Umbilical cord (tissue), 2 donors: ENCODE data around the gene TMCO6. TPM values are rescaled to one million over a fixed set of nuclear protein-coding genes. Genes with fewer than 3 reads are reported as not detected.
"Not testable (repeated sequence)": the region's sequence is repeated elsewhere in the genome, so short reads cannot be mapped to it uniquely, and the experiment has no call there.

Experiments
- DNase-seq: peaks from one replicate; pipeline ENCODE4 v3.0.0-alpha.2; 2015; ENCODE audit warnings: low spot score
- total RNA-seq: library from RNA; depleted of rRNA; stranded (reverse); fragments of >200 nt; gene quantifications from one replicate; pipeline ENCODE4 v1.2.3, GENCODE V29; 2014; ENCODE audit warnings: low replicate concordance; ENCODE audit not compliant: insufficient read depth

TMCO6 gene
- total RNA-seq, 1 donor from 2014 or later: 7.5 TPM

- no peak for DNase-seq
Measured at GRCh38 chr5:140630292-140631035, 8.8 kb upstream of the TMCO6 start.

DNA sequence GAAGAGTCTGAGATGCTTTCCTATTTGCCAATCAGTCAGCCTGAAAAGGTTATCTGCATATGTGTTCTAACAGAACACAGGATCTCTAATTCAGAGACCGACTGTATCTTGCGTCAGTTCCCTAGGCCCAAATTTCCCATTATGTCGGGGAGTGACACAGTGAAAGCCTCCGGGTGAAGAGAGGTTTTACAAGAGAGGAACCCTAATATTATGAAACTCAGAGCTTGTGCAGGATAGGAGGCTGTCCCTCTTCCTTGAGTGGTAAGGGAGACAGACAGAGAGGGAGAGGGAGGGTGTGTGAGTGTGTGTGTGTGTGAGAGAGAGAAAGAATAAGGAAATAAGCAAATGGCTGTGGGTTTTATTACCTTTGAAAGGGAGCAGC is 8.2 kb upstream of the TMCO6 start:
- no peak for DNase-seq

GRCh38 chr5:140631831-140632365 is 7.4 kb upstream of the TMCO6 start:
- DNase-seq: no peak

GRCh38 chr5:140632366-140633020 is 6.8 kb upstream of the TMCO6 start:
- DNase-seq: peak; percentile 50

- DNase-seq: peak; percentile 22
Measured at GRCh38 chr5:140633021-140633471, 6.2 kb upstream of the TMCO6 start, which contains the start of gene CD14. Gene CD14, minus strand, starts transcription at chr5:140633175. Its CDS starts 104 bp downstream, at chr5:140633071.

GRCh38 chr5:140633501-140633900 is 5.8 kb upstream of the TMCO6 start:
- no peak for DNase-seq

DNA sequence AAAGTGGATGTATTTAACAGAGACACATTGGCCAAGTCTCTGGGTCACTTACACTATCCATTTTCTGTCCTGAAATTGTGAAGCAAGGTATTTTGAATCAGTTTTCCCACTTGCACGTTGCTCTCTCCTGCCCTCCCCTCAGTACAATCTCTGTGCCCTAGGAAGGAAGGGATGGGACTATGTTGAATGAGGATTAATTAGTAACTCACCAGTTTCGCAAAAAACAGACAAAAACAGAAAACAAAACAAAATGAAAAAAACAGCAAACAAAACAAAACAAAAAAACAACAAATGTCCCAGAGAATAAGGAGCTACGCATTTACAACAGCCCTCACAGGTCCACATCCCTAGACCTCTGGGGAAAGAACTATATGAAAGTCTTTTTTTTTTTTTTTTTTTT is 5.1 kb upstream of the TMCO6 start:
- no peak for DNase-seq

- no peak for DNase-seq
Measured at GRCh38 chr5:140635291-140636257, 3.7 kb upstream of the TMCO6 start.

DNA sequence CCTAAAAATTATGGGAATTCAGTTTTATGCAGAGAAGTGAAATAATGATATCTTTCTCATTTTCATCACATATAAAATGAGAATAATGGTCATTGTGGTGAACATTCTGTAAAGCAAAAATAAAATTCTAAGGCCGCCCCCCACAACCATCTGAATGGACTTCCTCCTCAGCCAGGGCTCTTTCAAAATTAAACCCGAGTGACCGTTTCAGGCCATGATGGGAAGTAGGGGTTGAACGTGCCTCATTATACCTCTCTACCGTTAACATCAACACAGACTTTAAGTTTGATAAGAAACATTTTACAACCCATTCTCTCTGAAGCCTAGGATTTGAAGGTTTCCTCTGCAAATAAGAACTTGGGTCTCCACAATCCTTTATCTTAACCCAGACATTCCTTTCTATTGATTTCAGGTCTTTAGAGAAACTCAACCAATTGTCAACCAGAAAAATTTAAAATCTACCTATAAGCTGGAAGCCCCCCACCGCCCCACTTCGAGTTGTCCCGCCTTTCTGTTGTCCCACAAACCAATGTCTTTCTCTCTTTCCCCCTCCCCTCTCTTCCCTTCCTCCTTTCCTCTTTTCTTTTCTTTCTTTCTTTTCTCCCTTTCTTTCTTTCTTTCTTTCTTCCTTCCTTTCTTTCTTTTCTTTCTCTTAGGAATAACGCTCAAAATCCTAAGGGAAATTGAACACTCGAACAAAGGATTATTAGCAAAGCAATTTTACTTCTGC is 1.7 kb upstream of the TMCO6 start:
- DNase-seq: no peak

DNA sequence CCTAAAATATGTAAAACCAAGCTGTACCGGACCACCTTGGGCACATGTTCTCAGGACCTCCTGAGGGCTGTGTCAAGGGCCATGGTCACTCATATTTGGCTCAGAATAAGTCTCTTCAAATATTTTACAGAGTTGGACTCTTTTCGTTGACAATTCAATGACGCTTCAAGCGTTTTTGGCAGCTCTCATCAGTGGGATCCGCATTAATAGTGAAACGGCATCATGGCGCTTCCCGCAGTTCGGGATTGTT is 428 bp upstream of the TMCO6 start:
- DNase-seq: not testable (repeated sequence)

DNA sequence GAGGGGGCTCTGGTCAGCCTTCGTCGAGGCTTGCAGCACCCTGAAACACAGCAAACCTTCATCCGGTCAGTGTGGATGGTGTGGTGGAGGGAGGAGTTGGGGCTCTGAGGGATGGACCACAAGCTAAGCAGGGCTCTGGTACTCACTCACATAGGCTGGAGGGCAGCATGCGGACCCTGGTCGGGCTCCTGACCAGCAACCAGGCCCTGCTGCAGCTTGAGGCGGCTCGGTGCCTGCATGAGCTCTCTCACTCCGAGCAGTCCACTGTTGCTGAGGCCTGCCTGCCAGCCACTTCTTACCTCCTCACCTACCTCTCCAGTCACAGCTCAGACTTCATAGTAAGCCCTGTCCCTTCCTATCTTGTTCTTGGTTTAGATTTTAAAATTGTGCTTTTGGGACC is 2.5 kb downstream of the TMCO6 start:
- DNase-seq: no peak

GRCh38 chr5:140642718-140643117 is 3.5 kb downstream of the TMCO6 start:
- DNase-seq: no peak

- no peak for DNase-seq
Measured at GRCh38 chr5:140647042-140647419, 7.8 kb downstream of the TMCO6 start.

DNA sequence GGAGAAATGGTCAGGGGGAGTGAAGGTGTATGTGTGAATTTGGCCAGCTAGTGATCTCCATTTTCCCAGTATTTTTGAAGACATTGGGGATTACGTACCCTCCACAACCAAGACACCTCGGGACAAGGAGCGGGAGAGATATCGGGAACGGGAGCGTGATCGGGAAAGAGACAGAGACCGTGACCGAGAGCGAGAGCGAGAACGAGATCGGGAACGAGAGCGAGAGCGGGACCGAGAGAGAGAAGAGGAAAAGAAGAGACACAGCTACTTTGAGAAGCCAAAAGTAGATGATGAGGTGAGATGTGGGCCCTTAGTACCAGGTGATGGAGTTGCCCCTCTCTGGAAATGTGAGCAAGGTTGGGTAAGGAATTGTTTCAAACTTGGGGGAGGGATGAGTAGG is 19.6 kb downstream of the TMCO6 start:
- no peak for DNase-seq

DNA sequence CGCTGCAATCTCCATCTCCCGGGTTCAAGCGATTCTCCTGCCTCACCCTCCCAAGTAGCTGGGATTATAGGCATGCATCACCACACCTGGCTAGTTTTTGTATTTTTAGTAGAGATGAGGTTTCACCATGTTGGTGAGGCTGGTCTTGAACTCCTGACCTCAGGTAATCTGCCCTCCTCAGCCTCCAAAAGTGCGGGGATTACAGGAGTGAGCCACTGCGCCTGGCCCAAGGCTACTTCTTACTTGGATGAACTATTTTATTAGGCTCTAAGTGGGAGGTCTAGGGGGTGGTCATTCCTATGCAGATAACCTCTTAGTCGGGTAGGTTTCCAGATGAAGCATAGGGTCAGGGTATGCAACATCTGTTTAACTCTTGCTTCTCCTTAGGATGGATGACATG is 21.1 kb downstream of the TMCO6 start:
- not testable (repeated sequence) for DNase-seq

DNA sequence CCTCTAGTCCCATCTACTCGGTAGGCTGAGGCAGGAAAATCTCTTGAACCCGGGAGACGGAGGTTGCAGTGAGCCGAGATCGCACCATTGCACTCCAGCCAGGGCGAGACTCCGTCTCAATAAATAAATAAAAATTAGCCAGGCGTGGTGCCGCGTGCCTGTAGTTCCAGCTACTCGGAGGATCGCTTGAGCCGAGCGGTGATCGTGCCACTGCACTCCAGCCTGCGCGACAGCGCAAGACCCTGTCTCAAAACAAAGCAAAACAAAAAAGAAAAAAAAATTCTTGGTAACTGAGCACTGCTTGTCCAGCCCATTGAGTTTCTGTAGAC is 24.7 kb downstream of the TMCO6 start:
- DNase-seq: no peak

DNA sequence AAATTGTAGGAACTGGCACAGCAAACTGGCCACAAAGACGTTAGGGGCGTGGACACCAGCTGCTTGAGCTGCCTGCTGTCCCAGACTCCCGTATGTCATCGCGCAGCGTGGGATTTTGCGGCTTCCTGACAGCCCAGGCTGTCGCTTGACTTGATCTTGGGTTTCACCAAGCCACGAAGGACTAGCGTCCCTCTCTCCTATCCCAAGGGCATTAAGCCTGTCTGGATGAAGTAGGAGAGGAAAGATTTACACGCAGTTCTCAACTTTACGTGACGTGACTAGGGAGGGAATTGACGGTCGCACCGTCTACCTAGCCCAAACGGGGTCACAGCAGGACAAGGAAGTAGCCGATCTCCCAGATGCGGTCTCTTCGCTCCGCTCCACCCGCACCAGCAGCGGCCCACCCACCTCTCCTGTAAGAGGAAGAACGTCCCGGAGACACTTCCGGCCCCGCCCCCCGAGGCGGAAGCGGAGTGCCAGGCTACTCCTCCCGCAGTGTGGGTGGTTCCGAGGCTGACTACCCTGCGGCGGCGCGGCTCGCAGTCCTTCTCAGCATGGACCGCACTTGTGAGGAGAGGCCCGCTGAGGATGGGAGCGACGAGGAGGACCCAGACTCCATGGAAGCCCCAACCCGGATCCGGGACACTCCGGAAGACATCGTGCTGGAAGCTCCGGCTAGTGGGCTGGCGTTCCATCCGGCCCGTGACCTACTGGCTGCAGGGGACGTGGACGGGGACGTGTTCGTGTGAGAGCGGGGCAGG is 25.3 kb downstream of the TMCO6 start, which contains the start of gene WDR55:
TSS of gene WDR55 (plus strand) at position 546 of the 761 bp plus-strand sequence. CDS start at position 555, 9 bp downstream.
- DNase-seq: peak; percentile 97

DNA sequence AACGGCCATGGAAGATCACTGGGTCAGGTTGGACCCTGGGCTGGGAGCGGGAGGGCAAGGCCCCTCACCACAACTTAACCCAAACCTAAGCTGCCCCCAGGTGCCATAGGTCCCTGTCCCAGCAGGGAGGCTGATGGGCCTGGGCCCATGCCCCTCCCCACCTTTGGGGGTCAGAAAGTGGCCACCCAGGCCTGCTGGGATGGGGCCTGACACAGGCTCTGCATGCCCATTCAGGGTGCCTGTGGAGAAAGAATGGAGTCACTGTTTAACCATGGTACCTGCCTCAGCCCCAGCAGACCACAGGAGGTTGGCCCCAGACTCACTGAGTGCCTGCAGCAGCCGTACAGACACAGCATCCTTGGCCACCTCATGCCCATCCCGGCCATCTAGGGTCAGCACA is 31.8 kb downstream of the TMCO6 start:
- not testable (repeated sequence) for DNase-seq

DNA sequence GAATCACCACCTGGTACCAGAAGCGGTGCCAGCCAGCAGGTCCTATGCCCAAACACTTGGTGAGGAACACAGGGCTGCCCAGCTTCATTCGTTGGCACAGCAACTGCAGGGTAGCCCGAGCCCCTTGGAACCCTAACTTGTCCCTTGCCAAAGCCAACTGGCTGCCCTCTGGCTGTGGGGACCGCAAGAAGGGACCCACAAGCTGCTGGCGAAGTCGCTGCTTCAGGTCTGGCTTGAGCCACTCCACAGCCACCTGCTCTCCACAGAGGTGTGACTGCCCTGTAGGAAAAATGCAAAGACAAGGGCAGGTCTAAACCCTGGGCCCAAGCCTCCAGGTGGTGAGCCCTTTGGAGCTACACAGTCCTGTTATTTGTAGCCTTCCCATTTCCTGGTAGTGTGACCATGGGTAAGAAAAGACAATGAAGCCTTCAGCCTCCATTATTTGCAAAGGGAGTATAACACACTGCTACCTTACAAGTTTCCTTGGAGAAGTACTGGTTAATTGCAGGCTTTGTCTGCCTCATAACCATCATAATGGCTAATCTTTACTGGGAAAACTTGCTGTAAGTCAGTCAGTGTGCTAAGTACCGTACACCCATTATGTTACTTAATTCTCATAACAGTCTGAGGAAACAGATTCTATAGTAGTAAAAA is 32.3 kb downstream of the TMCO6 start:
- no peak for DNase-seq
